Body of pancreas (tissue), 4 donors: ENCODE data around the gene NCOA1. TPM values are rescaled to one million over a fixed set of nuclear protein-coding genes. Genes with fewer than 3 reads are reported as not detected.
A peak's percentile ranks its signal among the peaks of the same experiment; 100 is the strongest.

Experiments used
- ATAC-seq: fragments of 150-250 bp; one replicate; pipeline ENCODE4 v1.9.1; 2016
- DNase-seq, 4 donors: peaks; one replicate each; pipeline ENCODE4 v3.0.0-alpha.2; 2019
- H3K27ac ChIP-seq, 4 donors: fragments of 200-600 bp; sonication (generic); 1 replicate in 3 of 4; 2 replicates in 1 of 4; pipeline versions ENCODE4 v1.5.1 to v1.6.1; 2016 to 2019; ENCODE audit warnings: mild to moderate bottlenecking in 1 of 4, mixed read lengths in 1 of 4, moderate library complexity in 1 of 4
- H3K27me3 ChIP-seq, 2 donors: fragments of 200-600 bp; sonication (generic); one replicate each; pipeline ENCODE4 v1.6.0; 2016; ENCODE audit warnings: mild to moderate bottlenecking in 1 of 2
- H3K36me3 ChIP-seq, 2 donors: fragments of 200-600 bp; sonication (generic); replicated peaks in 1 of 2; 2 replicates each; pipeline ENCODE4 v1.5.1; 2016; ENCODE audit warnings: low read depth in 2 of 2; ENCODE audit not compliant: insufficient read depth in 1 of 2
- H3K4me1 ChIP-seq: fragments of 200-600 bp; sonication (generic); one replicate; pipeline ENCODE4 v1.6.0; 2016
- H3K4me3 ChIP-seq, 2 donors: fragments of 200-600 bp; sonication (generic); 1 replicate in 1 of 2; 2 replicates in 1 of 2; pipeline ENCODE4 v1.5.1; 2016 to 2019
- H3K9me3 ChIP-seq, 3 donors: fragments of 200-600 bp; sonication (generic); 1 replicate in 2 of 3; 2 replicates in 1 of 3; pipeline ENCODE4 v1.5.1; 2016
- POLR2A ChIP-seq, 3 donors: fragments of 450-650 bp; IDR thresholded peaks; one replicate each; pipeline ENCODE4 v1.6.1; 2016; ENCODE audit warnings: antibody characterized with exemption in 3 of 3, mild to moderate bottlenecking in 2 of 3
- WGBS, 2 donors: methylation state at CpG; one replicate each; pipeline ENCODE4 v1.1.5; 2017; 5-methylcytosine and 5-hydroxymethylcytosine counted together
- intact Hi-C: fragments of 100-400 bp; cut with DNase I; formaldehyde crosslinking; loops from one replicate; pipeline ENCODE4 v1.15.1; 2023
- total RNA-seq, 2 donors: library from RNA; depleted of rRNA; stranded (reverse); fragments of >200 nt; gene quantifications; one replicate each; pipeline ENCODE4 v1.1.0, GENCODE V29; 2016
- TF ChIP-seq, protein P1 (sequence below), 7 experiments: fragments of 450-650 bp in 4 of 7; fragments of 200-600 bp in 3 of 7; sonication (generic) in 3 of 7; IDR thresholded peaks; one replicate each; pipeline ENCODE4 v1.5.1; 2016 to 2019; ENCODE audit warnings: antibody characterized with exemption in 7 of 7

Gene NCOA1
- total RNA-seq, 2 donors from 2014 or later, result 22.1 to 38.7 TPM

DNA sequence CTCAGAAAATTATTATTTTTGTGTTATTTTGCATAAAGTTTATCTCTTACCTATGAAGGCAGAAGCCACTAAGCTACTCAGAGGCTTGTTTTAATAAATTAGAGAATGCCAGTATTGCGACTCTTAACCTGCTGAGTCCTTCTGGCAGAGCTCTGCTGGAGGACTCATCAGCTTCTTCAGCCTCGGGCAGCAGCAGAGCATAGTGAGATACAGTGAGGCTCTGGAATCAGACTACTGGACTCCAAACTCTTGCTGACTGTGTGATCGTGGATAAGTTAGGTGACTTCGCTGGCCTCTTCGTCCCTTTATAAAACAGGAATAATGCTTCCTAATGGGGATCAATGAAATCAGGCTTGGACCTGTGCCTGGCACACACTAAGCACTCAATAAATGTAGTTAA, 300.4 kb downstream of the NCOA1 start:
- H3K4me3 ChIP-seq, result no peak overlapping the region
- no peaks in the 10 kb centered on the region for H3K36me3 ChIP-seq
- H3K9me3 ChIP-seq, result no peaks in the 10 kb centered on the region
- ATAC-seq (no peak), DNase-seq (no peak)
- TF ChIP-seq, protein P1, sequence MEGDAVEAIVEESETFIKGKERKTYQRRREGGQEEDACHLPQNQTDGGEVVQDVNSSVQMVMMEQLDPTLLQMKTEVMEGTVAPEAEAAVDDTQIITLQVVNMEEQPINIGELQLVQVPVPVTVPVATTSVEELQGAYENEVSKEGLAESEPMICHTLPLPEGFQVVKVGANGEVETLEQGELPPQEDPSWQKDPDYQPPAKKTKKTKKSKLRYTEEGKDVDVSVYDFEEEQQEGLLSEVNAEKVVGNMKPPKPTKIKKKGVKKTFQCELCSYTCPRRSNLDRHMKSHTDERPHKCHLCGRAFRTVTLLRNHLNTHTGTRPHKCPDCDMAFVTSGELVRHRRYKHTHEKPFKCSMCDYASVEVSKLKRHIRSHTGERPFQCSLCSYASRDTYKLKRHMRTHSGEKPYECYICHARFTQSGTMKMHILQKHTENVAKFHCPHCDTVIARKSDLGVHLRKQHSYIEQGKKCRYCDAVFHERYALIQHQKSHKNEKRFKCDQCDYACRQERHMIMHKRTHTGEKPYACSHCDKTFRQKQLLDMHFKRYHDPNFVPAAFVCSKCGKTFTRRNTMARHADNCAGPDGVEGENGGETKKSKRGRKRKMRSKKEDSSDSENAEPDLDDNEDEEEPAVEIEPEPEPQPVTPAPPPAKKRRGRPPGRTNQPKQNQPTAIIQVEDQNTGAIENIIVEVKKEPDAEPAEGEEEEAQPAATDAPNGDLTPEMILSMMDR (IDR thresholded peaks at IDR 0.05), result no peak
- no peak for TF ChIP-seq POLR2A (IDR thresholded peaks at IDR 0.05)
- WGBS, 2 donors, result 92 to 95% methylated on average over 5 of the region's 5 CpGs
- H3K4me1 ChIP-seq, result peaks cover 15% of the 10 kb centered on the region
- intact Hi-C loops, result no loop called here
- H3K27me3 ChIP-seq, result no peaks in the 10 kb centered on the region
- H3K27ac ChIP-seq, result no peak overlapping the region

DNA sequence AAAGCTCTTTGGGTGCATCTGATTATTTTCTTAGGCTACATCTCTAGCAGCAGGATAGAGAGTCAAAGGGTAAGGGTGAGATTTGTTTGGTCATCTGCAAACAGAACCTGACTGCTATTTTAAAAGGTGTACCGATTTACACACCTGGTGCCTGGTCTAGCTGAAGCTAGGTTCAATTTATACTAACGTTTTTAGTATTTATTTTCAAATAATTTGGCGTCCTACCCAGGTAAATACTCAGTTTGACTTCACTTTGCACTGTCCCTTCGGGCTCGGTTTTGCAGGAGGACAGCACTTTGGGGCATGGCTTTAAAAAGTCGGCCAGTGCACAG, 301.5 kb downstream of the NCOA1 start:
- intact Hi-C loops, result no loop called here
- TF ChIP-seq, protein P1 (IDR thresholded peaks at IDR 0.05), result no peak
- no peak for TF ChIP-seq POLR2A (IDR thresholded peaks at IDR 0.05)

DNA sequence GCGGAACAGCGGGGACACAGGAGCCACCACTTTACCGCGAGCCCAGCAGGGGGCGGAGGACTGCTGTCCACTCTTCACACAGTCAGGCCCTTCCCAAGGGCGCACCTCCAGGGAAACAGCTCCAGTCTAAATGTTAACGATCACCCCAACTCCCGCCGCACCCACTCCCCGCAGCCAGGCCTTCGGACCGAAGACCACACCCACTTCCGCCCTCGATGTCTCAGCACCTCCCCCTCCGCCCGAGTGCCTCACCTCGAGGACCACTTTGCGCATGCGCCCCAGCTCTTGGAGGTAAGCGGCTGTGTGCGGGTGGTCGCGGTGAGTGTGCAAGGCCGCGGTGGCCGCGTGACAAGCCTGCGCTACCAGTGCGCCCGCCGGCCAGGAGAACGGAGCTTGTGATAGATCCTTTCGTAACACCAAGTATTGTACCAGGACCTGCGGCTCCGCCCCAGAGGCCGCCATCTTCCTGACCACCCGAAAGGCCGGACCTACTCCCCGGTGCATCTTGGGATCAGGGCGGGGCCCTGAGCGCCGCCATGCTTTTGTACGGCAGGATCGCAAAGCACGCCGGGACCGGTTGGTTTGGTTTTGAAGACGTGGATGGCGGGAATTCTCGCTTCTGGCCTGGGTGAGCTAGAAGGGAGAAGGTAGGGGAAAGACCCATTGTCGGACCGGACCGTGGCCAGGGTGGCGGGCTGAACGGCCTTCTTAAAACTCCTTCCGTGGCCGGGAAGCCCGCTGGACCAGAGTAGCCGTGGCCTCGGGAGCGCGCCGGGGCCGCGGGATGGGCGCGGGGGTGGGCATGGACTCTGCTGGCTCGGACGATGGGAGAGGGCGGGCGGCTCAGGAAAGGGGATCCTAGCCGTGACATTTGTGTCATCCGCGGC, 302.1 kb downstream of the NCOA1 start, which contains the start of the genes CENPO and PTRHD1:
Gene CENPO (plus strand): TSS at position 552 of the 887 bp plus-strand sequence. CDS start 495 bp downstream, outside the sequence.
Gene PTRHD1 (minus strand): TSS at position 518 of the 887 bp plus-strand sequence. CDS start 14 bp downstream, at position 504.
- TF ChIP-seq, protein P1 (IDR thresholded peaks at IDR 0.05), result peak; percentile 49 to 90 (median 70)
- TF ChIP-seq POLR2A (IDR thresholded peaks at IDR 0.05), result peak; percentile 58 to 88 (median 87)
- H3K36me3 ChIP-seq, result no peaks in the 10 kb centered on the region
- no peaks in the 10 kb centered on the region for H3K9me3 ChIP-seq
- ATAC-seq (peak; percentile 96), DNase-seq (peak; percentile 96 to 98 (median 98))
- no peaks in the 10 kb centered on the region for H3K27me3 ChIP-seq
- peak within 1 kb of the TSS; percentile 65 to 94 for H3K4me3 ChIP-seq
- intact Hi-C loops, result no loop called here
- H3K27ac ChIP-seq, result peak within 1 kb of the TSS; percentile 98 to 100 (median 98)
- 1% methylated on average over 30 to 69 of the region's 74 CpGs for WGBS, 2 donors
- H3K4me1 ChIP-seq, result peaks cover 15% of the 10 kb centered on the region

More for the DNA sequence above, 301.5 kb downstream of the NCOA1 start:
- WGBS, 2 donors, result 1% methylated on average over 6 of the region's 6 CpGs
- ATAC-seq (no peak), DNase-seq (no peak)
- peaks cover 15% of the 10 kb centered on the region for H3K4me1 ChIP-seq
- H3K4me3 ChIP-seq, result peak overlapping the region; percentile 65 to 94
- H3K27ac ChIP-seq, result peak overlapping the region; percentile 98 to 100 (median 98)
- no peaks in the 10 kb centered on the region for H3K9me3 ChIP-seq
- H3K36me3 ChIP-seq, result no peaks in the 10 kb centered on the region
- no peaks in the 10 kb centered on the region for H3K27me3 ChIP-seq

DNA sequence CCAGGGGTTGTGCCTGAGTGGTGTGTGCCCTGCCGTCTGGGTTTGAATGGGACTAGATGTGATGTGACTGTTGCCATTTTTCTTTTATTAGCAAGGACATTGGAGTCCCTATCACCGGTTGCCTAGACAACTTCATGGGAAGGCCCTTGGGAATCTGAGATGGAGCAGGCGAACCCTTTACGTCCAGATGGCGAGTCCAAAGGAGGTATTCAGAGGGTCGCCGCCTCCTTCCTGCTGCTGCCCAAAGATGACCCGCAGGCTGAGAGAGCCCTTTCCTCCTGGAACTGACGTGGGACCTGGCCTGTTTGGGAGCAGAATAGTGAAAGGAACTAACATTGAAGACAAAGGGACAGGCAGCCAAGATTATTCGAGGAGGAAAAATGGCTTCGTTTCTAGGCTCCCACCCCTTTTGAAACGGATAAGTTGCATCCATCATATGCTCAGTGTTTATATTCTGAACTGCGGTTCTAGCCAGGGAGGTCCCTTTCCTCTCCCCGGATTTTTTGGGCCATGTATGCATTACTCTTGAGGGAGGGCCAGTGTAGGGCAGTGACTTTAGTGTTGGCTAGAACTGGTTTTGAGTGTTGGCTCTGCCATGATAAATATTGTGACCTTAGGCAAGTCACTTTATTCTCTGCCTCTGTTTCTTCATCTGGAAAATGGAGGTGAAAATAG, 302.8 kb downstream of the NCOA1 start:
- 3 to 8% methylated on average over 12 to 14 of the region's 14 CpGs for WGBS, 2 donors
- Histone ChIP-seq H3K36me3 (no peaks in the 10 kb centered on the region), H3K27me3 (no peaks in the 10 kb centered on the region), H3K9me3 (no peaks in the 10 kb centered on the region), H3K4me3 (peak overlapping the region; percentile 65 to 94), H3K27ac (no peak overlapping the region), H3K4me1 (peaks cover 15% of the 10 kb centered on the region)
- intact Hi-C loops, result no loop called here
- DNase-seq (no peak), ATAC-seq (no peak)
- TF ChIP-seq, protein P1 (IDR thresholded peaks at IDR 0.05), result no peak
- TF ChIP-seq POLR2A (IDR thresholded peaks at IDR 0.05), result no peak
